Tongue (tissue), 2 donors: ENCODE data around the gene PCDHB11. TPM values are rescaled to one million over a fixed set of nuclear protein-coding genes. Genes with fewer than 3 reads are reported as not detected.
"Not testable (repeated sequence)": the region's sequence is repeated elsewhere in the genome, so short reads cannot be mapped to it uniquely, and the experiment has no call there.

Source experiments
- DNase-seq: peaks from one replicate; pipeline ENCODE4 v3.0.0-alpha.2; 2015
- total RNA-seq: library from RNA; depleted of rRNA; stranded (reverse); fragments of >200 nt; gene quantifications from one replicate; pipeline ENCODE4 v1.2.3, GENCODE V29; 2014

PCDHB11 gene
- total RNA-seq, 1 donor from 2014 or later, result 5.9 TPM

- no peak for DNase-seq
Observed at GRCh38 chr5:141241496-141241895, 42.1 kb downstream of the PCDHB11 start.

DNA sequence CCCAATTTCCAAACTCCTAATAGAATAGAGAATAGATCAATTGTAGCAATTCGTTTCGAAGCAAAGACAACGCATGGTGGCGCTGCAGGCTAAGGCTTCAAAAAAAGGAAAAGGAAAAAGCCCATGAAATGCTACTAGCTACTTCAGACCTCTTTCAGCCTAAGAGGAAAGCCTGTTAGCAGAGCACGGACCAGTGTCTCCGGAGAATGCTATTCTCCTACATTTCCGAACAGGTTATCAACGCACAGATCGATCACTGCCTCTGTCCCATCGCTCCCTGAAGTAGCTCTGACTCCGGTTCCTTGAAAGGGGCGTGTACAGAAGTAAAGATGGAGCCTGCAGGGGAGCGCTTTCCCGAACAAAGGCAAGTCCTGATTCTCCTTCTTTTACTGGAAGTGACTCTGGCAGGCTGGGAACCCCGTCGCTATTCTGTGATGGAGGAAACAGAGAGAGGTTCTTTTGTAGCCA lies 45.9 kb downstream of the PCDHB11 start, which contains the start of gene PCDHB15:
Gene PCDHB15 (plus strand): TSS at position 146 of the 468 bp plus-strand sequence. CDS start 184 bp downstream, at position 330.
- DNase-seq, result peak; percentile 63

GRCh38 chr5:141246971-141247370 lies 47.5 kb downstream of the PCDHB11 start:
- DNase-seq, result not testable (repeated sequence)

- not testable (repeated sequence) for DNase-seq
Observed at GRCh38 chr5:141247434-141247833, 48.0 kb downstream of the PCDHB11 start.

- no peak for DNase-seq
Observed at GRCh38 chr5:141250576-141250975, 51.1 kb downstream of the PCDHB11 start.

Other genes with a start within 250 kb of the PCDHB11 start
- 4.6 TPM for gene PCDHAC2, start 233.2 kb upstream of the PCDHB11 start, total RNA-seq
- gene PCDHB1, start 148.3 kb upstream of the PCDHB11 start, total RNA-seq, result not detected
- 4.4 TPM for gene PCDHB2, start 105.0 kb upstream of the PCDHB11 start, total RNA-seq
- 3.7 TPM for gene PCDHB3, start 99.2 kb upstream of the PCDHB11 start, total RNA-seq
- 4.0 TPM for gene PCDHB4, start 77.8 kb upstream of the PCDHB11 start, total RNA-seq
- 5.6 TPM for gene PCDHB5, start 64.4 kb upstream of the PCDHB11 start, total RNA-seq
- 0.82 TPM for gene PCDHB6, start 49.6 kb upstream of the PCDHB11 start, total RNA-seq
- gene PCDHB7, start 27.0 kb upstream of the PCDHB11 start, total RNA-seq, result 3.3 TPM
- gene PCDHB8, start 21.8 kb upstream of the PCDHB11 start, total RNA-seq, result 2.3 TPM
- 4.1 TPM for gene PCDHB16, start 17.2 kb upstream of the PCDHB11 start, total RNA-seq
- gene PCDHB9, start 12.5 kb upstream of the PCDHB11 start, total RNA-seq, result 1.7 TPM
- 6.1 TPM for gene PCDHB10, start 7.3 kb upstream of the PCDHB11 start, total RNA-seq
- gene PCDHB12, start 9.1 kb downstream of the PCDHB11 start, total RNA-seq, result 4.8 TPM
- gene PCDHB13, start 14.3 kb downstream of the PCDHB11 start, total RNA-seq, result 4.4 TPM
- gene PCDHB14, start 23.7 kb downstream of the PCDHB11 start, total RNA-seq, result 7.8 TPM
- 9.9 TPM for gene PCDHB15, start 45.8 kb downstream of the PCDHB11 start, total RNA-seq
- not detected for gene SLC25A2, start 104.4 kb downstream of the PCDHB11 start, total RNA-seq
- 93.2 TPM for gene TAF7, start 121.2 kb downstream of the PCDHB11 start, total RNA-seq
- gene PCDHGA1, start 130.9 kb downstream of the PCDHB11 start, total RNA-seq, result 1.8 TPM
- gene PCDHGA2, start 139.1 kb downstream of the PCDHB11 start, total RNA-seq, result 3.7 TPM
- gene PCDHGA3, start 144.2 kb downstream of the PCDHB11 start, total RNA-seq, result 3.9 TPM
- 3.7 TPM for gene PCDHGB1, start 150.5 kb downstream of the PCDHB11 start, total RNA-seq
- gene PCDHGA4, start 155.4 kb downstream of the PCDHB11 start, total RNA-seq, result 3.9 TPM
- gene PCDHGB2, start 160.4 kb downstream of the PCDHB11 start, total RNA-seq, result 4.2 TPM
- 6.1 TPM for gene PCDHGA5, start 164.5 kb downstream of the PCDHB11 start, total RNA-seq
- gene PCDHGB3, start 170.6 kb downstream of the PCDHB11 start, total RNA-seq, result 5.7 TPM
- 4.8 TPM for gene PCDHGA6, start 174.3 kb downstream of the PCDHB11 start, total RNA-seq
- 6.3 TPM for gene PCDHGA7, start 183.1 kb downstream of the PCDHB11 start, total RNA-seq
- 5.9 TPM for gene PCDHGB4, start 188.1 kb downstream of the PCDHB11 start, total RNA-seq
- 3.0 TPM for gene PCDHGA8, start 193.0 kb downstream of the PCDHB11 start, total RNA-seq
- 11.3 TPM for gene PCDHGB5, start 198.3 kb downstream of the PCDHB11 start, total RNA-seq
- gene PCDHGA9, start 203.2 kb downstream of the PCDHB11 start, total RNA-seq, result 12.2 TPM
- 9.3 TPM for gene PCDHGB6, start 208.4 kb downstream of the PCDHB11 start, total RNA-seq
- gene PCDHGA10, start 213.4 kb downstream of the PCDHB11 start, total RNA-seq, result 6.1 TPM
- 10.3 TPM for gene PCDHGB7, start 218.1 kb downstream of the PCDHB11 start, total RNA-seq
- 7.5 TPM for gene PCDHGA11, start 221.4 kb downstream of the PCDHB11 start, total RNA-seq
- 5.1 TPM for gene PCDHGA12, start 230.9 kb downstream of the PCDHB11 start, total RNA-seq